Activated CD4-positive, alpha-beta T cell treated with anti-CD3 and anti-CD28 coated beads for 36 hours (primary cell): ENCODE results near the gene SLC38A1. TPM values are rescaled to one million over a fixed set of nuclear protein-coding genes. Genes with fewer than 3 reads are reported as not detected.
"Not testable (repeated sequence)": the region's sequence is repeated elsewhere in the genome, so short reads cannot be mapped to it uniquely, and the experiment has no call there.

Source experiments
- ATAC-seq: fragments of 200-7000 bp; cut with Tn5 transposase; one replicate; pipeline ENCODE4 v1.10.0; 2021; ENCODE audit warnings: mild to moderate bottlenecking, moderate library complexity
- CTCF ChIA-PET: fragments of 350-600 bp; sonication (Branson Sonifier 250); formaldehyde crosslinking; loops from one replicate; lab custom pipeline; 2021; ENCODE audit warnings: antibody characterized with exemption; lab: Charles Lee
- POLR2A ChIA-PET: fragments of 350-600 bp; sonication (Branson Sonifier 250); formaldehyde crosslinking; loops from one replicate; lab custom pipeline; 2021; ENCODE audit warnings: antibody characterized with exemption, inconsistent platforms; lab: Charles Lee
- DNase-seq: peaks from one replicate; pipeline ENCODE4 v3.0.0-alpha.2; 2020
- H3K27ac Mint-ChIP-seq: one replicate; pipeline ENCODE4 v1.8.0; 2021; ENCODE audit warnings: mixed read lengths
- H3K27me3 Mint-ChIP-seq: one replicate; pipeline ENCODE4 v1.8.0; 2021; ENCODE audit warnings: mixed read lengths
- H3K36me3 Mint-ChIP-seq: one replicate; pipeline ENCODE4 v1.8.0; 2021; ENCODE audit warnings: low read depth, mixed read lengths
- H3K4me1 Mint-ChIP-seq: one replicate; pipeline ENCODE4 v1.8.0; 2021; ENCODE audit warnings: mixed read lengths
- H3K4me3 Mint-ChIP-seq: one replicate; pipeline ENCODE4 v1.8.0; 2021; ENCODE audit warnings: mild to moderate bottlenecking, moderate library complexity, mixed read lengths
- H3K9me3 Mint-ChIP-seq: one replicate; pipeline ENCODE4 v1.8.0; 2021; ENCODE audit warnings: low read depth, mixed read lengths
- intact Hi-C, 2 experiments: fragments of 100-400 bp; cut with DNase I in 1 of 2; cut with micrococcal nuclease in 1 of 2; formaldehyde crosslinking; loops; one replicate each; pipeline versions ENCODE4 v1.14.2 to v1.15.1; 2022 to 2024; cut with DNase I, micrococcal nuclease
- total RNA-seq, 2 experiments: library from RNA; stranded (reverse); gene quantifications; one replicate each; pipeline ENCODE4 v1.2.3, GENCODE V29; 2021

The SLC38A1 gene
- total RNA-seq, 2 experiments from 2014 or later, result 167 to 180 TPM

- Mint-ChIP-seq H3K27ac (no peak overlapping the region), H3K4me1 (peaks cover 28% of the 10 kb centered on the region), H3K4me3 (no peak overlapping the region), H3K27me3 (no peaks in the 10 kb centered on the region), H3K36me3 (no peaks in the 10 kb centered on the region), H3K9me3 (no peaks in the 10 kb centered on the region)
- ATAC-seq, result no peak
- intact Hi-C loops, result no loop called here
- CTCF ChIA-PET, result no interaction called here
- DNase-seq, result no peak
- POLR2A ChIA-PET, result no interaction called here
Measured at GRCh38 chr12:46174061-46174662, 94.7 kb downstream of the SLC38A1 start.

DNA sequence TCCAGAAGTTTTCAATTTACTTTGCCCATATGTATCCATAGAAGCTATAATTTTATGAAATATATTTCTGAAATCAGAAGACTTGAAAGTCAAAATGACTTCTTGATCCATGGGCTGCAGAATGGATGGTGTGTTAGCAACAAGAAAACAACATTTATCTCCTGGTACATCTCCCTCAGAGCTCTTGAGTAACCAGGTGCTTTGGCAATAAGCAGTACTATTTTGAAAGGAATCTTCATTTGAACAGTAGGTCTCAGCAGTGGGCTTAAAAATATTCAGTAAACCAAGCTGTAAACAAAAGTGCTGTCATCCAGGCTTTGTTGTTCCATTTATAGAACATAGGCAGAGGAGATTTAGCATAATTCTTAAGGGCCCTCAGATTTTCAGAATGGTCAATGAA, 100.4 kb downstream of the SLC38A1 start:
- no peak for ATAC-seq
- intact Hi-C loops, result no loop called here
- Mint-ChIP-seq H3K4me3 (no peak overlapping the region), H3K4me1 (peaks cover 2% of the 10 kb centered on the region), H3K9me3 (peaks cover 2% of the 10 kb centered on the region), H3K36me3 (no peaks in the 10 kb centered on the region), H3K27ac (no peak overlapping the region), H3K27me3 (no peaks in the 10 kb centered on the region)
- ChIA-PET CTCF (interaction anchor here (0.6 to 1.8 kb wide), 4 partner anchors 9 to 43 kb away, joined by 3 to 5 read pairs (median 4); no protein-coding TSS in a partner anchor), POLR2A (no interaction called here)
- DNase-seq, result no peak

GRCh38 chr12:46167412-46167811, 101.4 kb downstream of the SLC38A1 start:
- Mint-ChIP-seq H3K27ac (no peak overlapping the region), H3K4me3 (no peak overlapping the region), H3K27me3 (no peaks in the 10 kb centered on the region), H3K4me1 (peaks cover 2% of the 10 kb centered on the region), H3K36me3 (no peaks in the 10 kb centered on the region), H3K9me3 (peaks cover 2% of the 10 kb centered on the region)
- POLR2A ChIA-PET, result no interaction called here
- CTCF ChIA-PET, result interaction anchor here (0.6 kb wide), 2 partner anchors 43 to 82 kb away, joined by 3 read pairs; no protein-coding TSS in a partner anchor
- no peak for DNase-seq
- intact Hi-C loops, result no loop called here
- no peak for ATAC-seq

GRCh38 chr12:46165191-46165590, 103.7 kb downstream of the SLC38A1 start:
- Mint-ChIP-seq H3K36me3 (no peaks in the 10 kb centered on the region), H3K27ac (no peak overlapping the region), H3K27me3 (no peaks in the 10 kb centered on the region), H3K4me1 (peaks cover 2% of the 10 kb centered on the region), H3K4me3 (no peak overlapping the region), H3K9me3 (peaks cover 2% of the 10 kb centered on the region)
- no peak for ATAC-seq
- DNase-seq, result no peak
- intact Hi-C loops, result no loop called here
- ChIA-PET POLR2A (no interaction called here), CTCF (interaction anchor here (1.2 to 2.1 kb wide), 2 partner anchors 40 to 138 kb away, joined by 4 to 7 read pairs; no protein-coding TSS in a partner anchor)

- Mint-ChIP-seq H3K4me3 (no peak overlapping the region), H3K27ac (no peak overlapping the region), H3K9me3 (peaks cover 2% of the 10 kb centered on the region), H3K36me3 (no peaks in the 10 kb centered on the region), H3K4me1 (no peaks in the 10 kb centered on the region), H3K27me3 (no peaks in the 10 kb centered on the region)
- intact Hi-C loops, result no loop called here
- POLR2A ChIA-PET, result interaction anchor here (0.6 kb wide), 1 partner anchor 419 kb away, joined by 5 read pairs; no protein-coding TSS in a partner anchor
- no peak for ATAC-seq
- DNase-seq, result no peak
- CTCF ChIA-PET, result no interaction called here
Measured at GRCh38 chr12:46164186-46164761, 104.6 kb downstream of the SLC38A1 start.

GRCh38 chr12:46162549-46163076, 106.2 kb downstream of the SLC38A1 start:
- H3K27ac Mint-ChIP-seq, POLR2A ChIA-PET, CTCF ChIA-PET, H3K4me3 Mint-ChIP-seq, H3K9me3 Mint-ChIP-seq, H3K4me1 Mint-ChIP-seq, intact Hi-C loops, ATAC-seq, DNase-seq, H3K36me3 Mint-ChIP-seq, H3K27me3 Mint-ChIP-seq: not testable (repeated sequence)

DNA sequence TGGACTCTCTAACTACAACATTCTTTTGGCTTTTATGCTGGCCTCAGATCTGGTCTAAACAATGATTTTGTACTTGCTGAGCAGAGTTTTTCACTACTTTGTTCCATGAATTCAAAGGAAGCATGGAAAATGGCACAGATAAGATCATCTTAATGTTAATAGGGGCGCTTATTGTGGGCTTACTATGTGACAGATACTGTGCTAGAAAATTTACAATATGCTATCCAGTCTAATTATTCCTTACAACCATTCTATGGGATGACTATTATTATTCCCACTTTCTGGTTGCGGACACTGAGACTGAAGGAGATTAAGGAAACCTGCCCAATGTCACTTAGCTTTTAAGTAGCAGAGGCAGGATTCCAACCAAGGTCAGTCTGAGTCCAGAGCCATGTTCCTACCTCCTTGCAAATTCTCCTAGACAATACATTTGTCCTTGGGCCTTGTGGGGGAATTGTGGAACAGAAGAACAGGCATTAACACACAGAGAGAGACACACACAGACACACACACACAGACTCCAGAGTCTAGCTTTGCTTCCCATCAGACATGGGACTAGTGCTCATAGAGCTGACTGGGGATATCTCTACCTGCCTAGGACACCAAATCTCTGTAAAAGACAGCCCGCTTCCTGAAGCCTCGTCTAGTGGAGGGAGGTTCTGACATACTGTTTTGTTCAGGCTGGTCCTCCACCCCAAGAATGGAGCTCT, 107.7 kb downstream of the SLC38A1 start:
- ChIA-PET CTCF (no interaction called here), POLR2A (no interaction called here)
- H3K27me3 Mint-ChIP-seq, result no peaks in the 10 kb centered on the region
- H3K36me3 Mint-ChIP-seq, result no peaks in the 10 kb centered on the region
- DNase-seq, result no peak
- peaks cover 11% of the 10 kb centered on the region for H3K4me1 Mint-ChIP-seq
- H3K4me3 Mint-ChIP-seq, result no peak overlapping the region
- H3K27ac Mint-ChIP-seq, result no peak overlapping the region
- ATAC-seq, result no peak
- intact Hi-C loops, result no loop called here
- peaks cover 4% of the 10 kb centered on the region for H3K9me3 Mint-ChIP-seq

DNA sequence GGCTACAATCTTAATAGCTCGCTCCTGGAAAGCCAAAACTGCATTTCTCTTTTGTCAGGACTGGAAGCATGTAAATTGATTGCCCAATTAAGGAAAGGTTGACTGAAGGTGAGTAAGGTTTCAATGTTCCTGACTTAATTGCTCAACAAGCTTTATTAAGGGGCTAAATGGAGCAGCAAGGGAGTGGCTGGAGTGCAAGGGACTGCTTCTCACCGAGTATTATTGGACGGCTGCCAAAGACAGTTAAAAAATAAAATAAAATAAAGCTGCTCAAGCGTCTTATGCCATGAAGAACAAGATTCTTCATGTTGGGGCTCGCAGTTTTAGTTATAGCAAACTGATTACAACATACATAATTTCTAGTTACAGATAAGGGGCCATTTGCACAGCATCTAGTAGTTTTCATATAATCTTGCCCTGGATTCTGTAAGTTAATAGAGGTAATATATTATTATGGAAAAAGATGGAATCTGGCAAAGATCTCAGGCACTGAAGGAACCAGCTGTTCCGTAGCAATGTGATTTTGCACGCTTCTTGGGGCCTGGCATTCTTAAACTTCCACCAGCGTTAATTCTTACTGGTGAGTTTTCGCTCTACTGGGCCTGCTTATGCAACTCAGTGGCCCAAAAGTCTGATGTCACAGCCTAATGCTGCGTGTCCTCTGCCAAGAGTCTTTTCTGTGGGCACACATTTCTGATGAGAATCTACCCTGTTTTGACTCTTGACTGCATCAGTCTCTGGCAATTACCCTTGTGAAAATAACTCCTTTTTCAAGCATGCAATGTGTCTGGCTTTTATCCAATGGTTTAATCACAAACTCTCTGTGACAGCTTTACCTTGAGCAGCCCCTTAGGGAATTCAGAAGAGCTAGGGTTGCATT, 108.5 kb downstream of the SLC38A1 start:
- no peak overlapping the region for H3K4me3 Mint-ChIP-seq
- peaks cover 11% of the 10 kb centered on the region for H3K4me1 Mint-ChIP-seq
- DNase-seq, result no peak
- no peak overlapping the region for H3K27ac Mint-ChIP-seq
- no peak for ATAC-seq
- intact Hi-C loops, result no loop called here
- H3K27me3 Mint-ChIP-seq, result no peaks in the 10 kb centered on the region
- ChIA-PET POLR2A (no interaction called here), CTCF (interaction anchor here (1.3 to 1.4 kb wide), 2 partner anchors 9 to 36 kb away, joined by 3 to 4 read pairs; no protein-coding TSS in a partner anchor)
- peaks cover 8% of the 10 kb centered on the region for H3K9me3 Mint-ChIP-seq
- no peaks in the 10 kb centered on the region for H3K36me3 Mint-ChIP-seq

GRCh38 chr12:46159309-46159901, 109.4 kb downstream of the SLC38A1 start:
- Mint-ChIP-seq H3K4me1 (peaks cover 11% of the 10 kb centered on the region), H3K9me3 (peaks cover 8% of the 10 kb centered on the region), H3K36me3 (no peaks in the 10 kb centered on the region), H3K27me3 (no peaks in the 10 kb centered on the region), H3K4me3 (no peak overlapping the region), H3K27ac (no peak overlapping the region)
- DNase-seq, result no peak
- ChIA-PET POLR2A (no interaction called here), CTCF (interaction anchor here (1.3 to 1.7 kb wide), 3 partner anchors 10 to 144 kb away, joined by 3 to 5 read pairs (median 4); no protein-coding TSS in a partner anchor)
- ATAC-seq, result no peak
- intact Hi-C loops, result loop anchor here (10.0 kb wide), 3 partner anchors 515 to 825 kb away; no protein-coding TSS in a partner anchor

GRCh38 chr12:46158501-46158900, 110.3 kb downstream of the SLC38A1 start:
- POLR2A ChIA-PET, result no interaction called here
- no peak for DNase-seq
- Mint-ChIP-seq H3K27ac (no peak overlapping the region), H3K36me3 (no peaks in the 10 kb centered on the region), H3K27me3 (no peaks in the 10 kb centered on the region), H3K4me1 (peaks cover 11% of the 10 kb centered on the region), H3K9me3 (peaks cover 8% of the 10 kb centered on the region), H3K4me3 (no peak overlapping the region)
- intact Hi-C loops, result loop anchor here (10.0 kb wide), 3 partner anchors 516 to 826 kb away; no protein-coding TSS in a partner anchor
- CTCF ChIA-PET, result interaction anchor here (1.3 to 1.7 kb wide), 2 partner anchors 11 to 145 kb away, joined by 4 to 5 read pairs; no protein-coding TSS in a partner anchor
- ATAC-seq, result no peak
